Neural progenitor cell (in vitro differentiated cells): ENCODE measurements around the gene MTMR11. TPM values are rescaled to one million over a fixed set of nuclear protein-coding genes. Genes with fewer than 3 reads are reported as not detected.

Source experiments
- DNase-seq: peaks from one replicate; pipeline ENCODE4 v3.0.0-alpha.2; 2016; ENCODE audit warnings: low spot score
- H2AFZ ChIP-seq: fragments of 200-600 bp; sonication (generic); replicated peaks from 2 replicates; pipeline ENCODE4 v1.6.1; 2016; ENCODE audit warnings: antibody characterized with exemption
- H3F3A ChIP-seq: fragments of 200-600 bp; sonication (generic); 2 replicates; pipeline ENCODE4 v1.6.1; 2016; ENCODE audit warnings: antibody characterized with exemption, low read depth
- H3K27ac ChIP-seq: fragments of 200-600 bp; sonication (generic); 2 replicates; pipeline ENCODE4 v1.5.1; 2016; ENCODE audit warnings: mild to moderate bottlenecking
- H3K27me3 ChIP-seq: fragments of 200-600 bp; sonication (generic); 2 replicates; pipeline ENCODE4 v1.6.1; 2016; ENCODE audit warnings: mild to moderate bottlenecking, moderate library complexity
- H3K36me3 ChIP-seq: fragments of 200-600 bp; sonication (generic); 2 replicates; pipeline ENCODE4 v1.5.1; 2016
- H3K4me1 ChIP-seq: fragments of 200-600 bp; sonication (generic); 2 replicates; pipeline ENCODE4 v1.6.1; 2016; ENCODE audit warnings: mixed run types
- H3K4me2 ChIP-seq: fragments of 200-600 bp; sonication (generic); 2 replicates; pipeline ENCODE4 v1.6.1; 2016
- H3K4me3 ChIP-seq: fragments of 200-600 bp; sonication (generic); 2 replicates; pipeline ENCODE4 v1.5.1; 2016
- H3K79me2 ChIP-seq: fragments of 200-600 bp; sonication (generic); 2 replicates; pipeline ENCODE4 v1.6.1; 2016; ENCODE audit warnings: low read depth
- H3K9ac ChIP-seq: fragments of 200-600 bp; sonication (generic); 2 replicates; pipeline ENCODE4 v1.6.1; 2016
- H3K9me3 ChIP-seq: fragments of 200-600 bp; sonication (generic); 2 replicates; pipeline ENCODE4 v1.5.1; 2016; ENCODE audit warnings: low read depth
- H4K20me1 ChIP-seq: fragments of 200-600 bp; sonication (generic); 2 replicates; pipeline ENCODE4 v1.6.1; 2016; ENCODE audit warnings: low read depth
- H3K27ac Mint-ChIP-seq: 3 replicates; pipeline ENCODE4 v1.8.0; 2021; ENCODE audit warnings: mixed read lengths
- H3K27me3 Mint-ChIP-seq: 2 replicates; pipeline ENCODE4 v1.8.0; 2022; ENCODE audit warnings: low read depth, mild to moderate bottlenecking, inconsistent platforms, moderate library complexity, mixed read lengths; ENCODE audit not compliant: insufficient read depth
- H3K36me3 Mint-ChIP-seq: 3 replicates; pipeline ENCODE4 v1.8.0; 2021; ENCODE audit warnings: mixed read lengths
- H3K4me1 Mint-ChIP-seq: 3 replicates; pipeline ENCODE4 v1.8.0; 2021; ENCODE audit warnings: mixed read lengths
- H3K4me3 Mint-ChIP-seq: 3 replicates; pipeline ENCODE4 v1.8.0; 2021; ENCODE audit warnings: mild to moderate bottlenecking, moderate library complexity, mixed read lengths
- H3K9me3 Mint-ChIP-seq: 3 replicates; pipeline ENCODE4 v1.8.0; 2020; ENCODE audit warnings: mixed read lengths
- EZH2 ChIP-seq: fragments of 200-600 bp; sonication (generic); IDR thresholded peaks from 2 replicates; pipeline ENCODE4 v1.6.1; 2017; ENCODE audit warnings: antibody characterized with exemption, mild to moderate bottlenecking, moderate library complexity
- EZH2phosphoT487 ChIP-seq: fragments of 200-600 bp; sonication (generic); IDR thresholded peaks from 2 replicates; pipeline ENCODE4 v1.6.1; 2017; ENCODE audit warnings: antibody characterized with exemption
- total RNA-seq: library from RNA; depleted of rRNA; stranded (reverse); fragments of >200 nt; gene quantifications from 2 replicates; pipeline ENCODE4 v1.2.3, GENCODE V29; 2015; ENCODE audit warnings: low replicate concordance
- TF ChIP-seq, protein P1 (sequence below): fragments of 200-600 bp; sonication (generic); IDR thresholded peaks from 2 replicates; pipeline ENCODE4 v1.5.1; 2017; ENCODE audit warnings: antibody characterized with exemption, mild to moderate bottlenecking

MTMR11 gene
- total RNA-seq, 1 donor from 2014 or later: 11.3 TPM

GRCh38 chr1:149926296-149926695, 10.4 kb downstream of the MTMR11 start:
- H3K79me2 ChIP-seq: peaks cover 35% of the 10 kb centered on the region
- DNase-seq: no peak
- Mint-ChIP-seq H3K9me3 (no peaks in the 10 kb centered on the region), H3K4me3 (peak overlapping the region; percentile 97), H3K27ac (no peak overlapping the region), H3K27me3 (peaks cover 2% of the 10 kb centered on the region), H3K36me3 (peaks cover 33% of the 10 kb centered on the region), H3K4me1 (peaks cover 24% of the 10 kb centered on the region)
- H3K9ac ChIP-seq: no peak overlapping the region
- H3K4me2 ChIP-seq: peak overlapping the region; percentile 90
- H4K20me1 ChIP-seq: peaks cover 17% of the 10 kb centered on the region
- H3F3A ChIP-seq: peaks cover 18% of the 10 kb centered on the region
- H3K36me3 ChIP-seq: peaks cover 18% of the 10 kb centered on the region
- no peak overlapping the region for H2AFZ ChIP-seq
- H3K4me3 ChIP-seq: peak overlapping the region; percentile 93
- no peak overlapping the region for H3K27ac ChIP-seq
- no peaks in the 10 kb centered on the region for H3K9me3 ChIP-seq
- H3K27me3 ChIP-seq: no peaks in the 10 kb centered on the region
- TF ChIP-seq EZH2phosphoT487: no peak
- TF ChIP-seq, protein P1, sequence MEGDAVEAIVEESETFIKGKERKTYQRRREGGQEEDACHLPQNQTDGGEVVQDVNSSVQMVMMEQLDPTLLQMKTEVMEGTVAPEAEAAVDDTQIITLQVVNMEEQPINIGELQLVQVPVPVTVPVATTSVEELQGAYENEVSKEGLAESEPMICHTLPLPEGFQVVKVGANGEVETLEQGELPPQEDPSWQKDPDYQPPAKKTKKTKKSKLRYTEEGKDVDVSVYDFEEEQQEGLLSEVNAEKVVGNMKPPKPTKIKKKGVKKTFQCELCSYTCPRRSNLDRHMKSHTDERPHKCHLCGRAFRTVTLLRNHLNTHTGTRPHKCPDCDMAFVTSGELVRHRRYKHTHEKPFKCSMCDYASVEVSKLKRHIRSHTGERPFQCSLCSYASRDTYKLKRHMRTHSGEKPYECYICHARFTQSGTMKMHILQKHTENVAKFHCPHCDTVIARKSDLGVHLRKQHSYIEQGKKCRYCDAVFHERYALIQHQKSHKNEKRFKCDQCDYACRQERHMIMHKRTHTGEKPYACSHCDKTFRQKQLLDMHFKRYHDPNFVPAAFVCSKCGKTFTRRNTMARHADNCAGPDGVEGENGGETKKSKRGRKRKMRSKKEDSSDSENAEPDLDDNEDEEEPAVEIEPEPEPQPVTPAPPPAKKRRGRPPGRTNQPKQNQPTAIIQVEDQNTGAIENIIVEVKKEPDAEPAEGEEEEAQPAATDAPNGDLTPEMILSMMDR: no peak
- peaks cover 15% of the 10 kb centered on the region for H3K4me1 ChIP-seq

- TF ChIP-seq, protein P1: no peak
- no peak for TF ChIP-seq EZH2phosphoT487
- no peak for TF ChIP-seq EZH2
- H3K27ac ChIP-seq: no peak overlapping the region
- Mint-ChIP-seq H3K9me3 (no peaks in the 10 kb centered on the region), H3K27ac (no peak overlapping the region), H3K27me3 (peaks cover 5% of the 10 kb centered on the region), H3K36me3 (peaks cover 33% of the 10 kb centered on the region), H3K4me3 (peak overlapping the region; percentile 97), H3K4me1 (peaks cover 24% of the 10 kb centered on the region)
- peaks cover 18% of the 10 kb centered on the region for H3F3A ChIP-seq
- H2AFZ ChIP-seq: no peak overlapping the region
- H3K4me3 ChIP-seq: no peak overlapping the region
- H4K20me1 ChIP-seq: peaks cover 17% of the 10 kb centered on the region
- no peak for DNase-seq
- peaks cover 18% of the 10 kb centered on the region for H3K36me3 ChIP-seq
- H3K9me3 ChIP-seq: no peaks in the 10 kb centered on the region
- H3K27me3 ChIP-seq: no peaks in the 10 kb centered on the region
- H3K4me1 ChIP-seq: peaks cover 15% of the 10 kb centered on the region
- no peak overlapping the region for H3K9ac ChIP-seq
- peak overlapping the region; percentile 90 for H3K4me2 ChIP-seq
- H3K79me2 ChIP-seq: peaks cover 35% of the 10 kb centered on the region
Measured at GRCh38 chr1:149925751-149926150, 10.9 kb downstream of the MTMR11 start.

- H3K27me3 Mint-ChIP-seq: peaks cover 5% of the 10 kb centered on the region
- H3K27me3 ChIP-seq: no peaks in the 10 kb centered on the region
- peaks cover 15% of the 10 kb centered on the region for H3K4me1 ChIP-seq
- no peak overlapping the region for H3K4me2 ChIP-seq
- no peak overlapping the region for H3K27ac ChIP-seq
- H4K20me1 ChIP-seq: peaks cover 17% of the 10 kb centered on the region
- no peak overlapping the region for H2AFZ ChIP-seq
- H3K9me3 ChIP-seq: no peaks in the 10 kb centered on the region
- no peak overlapping the region for H3K4me3 ChIP-seq
- peaks cover 18% of the 10 kb centered on the region for H3K36me3 ChIP-seq
- H3K9ac ChIP-seq: no peak overlapping the region
- DNase-seq: no peak
- no peak overlapping the region for H3K27ac Mint-ChIP-seq
- H3K4me1 Mint-ChIP-seq: peaks cover 24% of the 10 kb centered on the region
- no peak for TF ChIP-seq EZH2
- TF ChIP-seq, protein P1: no peak
- TF ChIP-seq EZH2phosphoT487: no peak
- peaks cover 18% of the 10 kb centered on the region for H3F3A ChIP-seq
- H3K36me3 Mint-ChIP-seq: peaks cover 33% of the 10 kb centered on the region
- peak overlapping the region; percentile 97 for H3K4me3 Mint-ChIP-seq
- peaks cover 35% of the 10 kb centered on the region for H3K79me2 ChIP-seq
- no peaks in the 10 kb centered on the region for H3K9me3 Mint-ChIP-seq
Measured at GRCh38 chr1:149925345-149925744, 11.3 kb downstream of the MTMR11 start.
